GM12801 (cell line): ENCODE results near the gene FBXO31.

Experiments
- TF ChIP-seq, protein P1 (sequence below): IDR thresholded peaks from one replicate; pipeline ENCODE4 v1.5.1; 2011; ENCODE audit warnings: control low read depth; ENCODE audit not compliant: insufficient read length; ENCODE audit errors: extremely low read depth

The FBXO31 gene

DNA sequence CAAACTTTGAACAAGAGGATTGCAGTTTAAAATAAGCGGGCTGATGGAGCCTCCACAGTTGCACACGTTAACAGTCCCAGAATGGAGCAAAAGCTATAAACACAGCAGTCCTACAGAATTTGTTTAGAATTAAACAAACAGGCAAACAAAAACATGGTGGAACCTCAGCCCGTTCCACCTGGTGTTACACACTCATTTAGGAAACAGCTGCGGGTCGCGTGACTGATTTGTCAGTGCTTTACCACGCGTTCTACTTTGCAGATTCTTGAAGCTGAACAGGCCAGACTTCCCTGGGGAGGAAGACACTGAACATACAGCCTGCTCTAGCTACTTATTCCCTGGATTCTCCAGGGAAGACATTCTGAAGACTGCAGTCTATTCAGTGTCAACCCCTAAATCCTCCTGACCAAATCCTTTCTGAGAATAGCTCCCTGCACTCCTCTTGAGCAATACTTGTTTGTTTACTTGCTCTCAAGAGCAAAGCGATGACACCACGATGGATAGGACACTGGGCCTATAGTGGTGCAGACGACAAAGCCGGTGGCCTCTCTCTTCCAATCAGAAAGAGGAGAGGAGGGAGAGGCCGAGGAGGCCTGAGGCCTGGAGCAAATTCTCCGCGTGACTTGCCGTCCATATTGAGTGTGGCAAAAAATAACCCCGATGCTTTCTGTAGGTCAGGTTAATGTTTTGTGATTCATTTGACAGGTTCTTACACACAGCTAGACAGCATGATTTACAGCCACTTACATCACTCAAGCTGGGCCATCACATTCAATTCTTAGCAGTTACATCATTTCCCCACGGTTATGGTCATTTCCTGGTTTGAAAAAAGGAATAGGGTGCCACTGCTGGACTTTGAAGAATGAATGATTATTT, 4.6 kb upstream of the FBXO31 start:
- TF ChIP-seq, protein P1, sequence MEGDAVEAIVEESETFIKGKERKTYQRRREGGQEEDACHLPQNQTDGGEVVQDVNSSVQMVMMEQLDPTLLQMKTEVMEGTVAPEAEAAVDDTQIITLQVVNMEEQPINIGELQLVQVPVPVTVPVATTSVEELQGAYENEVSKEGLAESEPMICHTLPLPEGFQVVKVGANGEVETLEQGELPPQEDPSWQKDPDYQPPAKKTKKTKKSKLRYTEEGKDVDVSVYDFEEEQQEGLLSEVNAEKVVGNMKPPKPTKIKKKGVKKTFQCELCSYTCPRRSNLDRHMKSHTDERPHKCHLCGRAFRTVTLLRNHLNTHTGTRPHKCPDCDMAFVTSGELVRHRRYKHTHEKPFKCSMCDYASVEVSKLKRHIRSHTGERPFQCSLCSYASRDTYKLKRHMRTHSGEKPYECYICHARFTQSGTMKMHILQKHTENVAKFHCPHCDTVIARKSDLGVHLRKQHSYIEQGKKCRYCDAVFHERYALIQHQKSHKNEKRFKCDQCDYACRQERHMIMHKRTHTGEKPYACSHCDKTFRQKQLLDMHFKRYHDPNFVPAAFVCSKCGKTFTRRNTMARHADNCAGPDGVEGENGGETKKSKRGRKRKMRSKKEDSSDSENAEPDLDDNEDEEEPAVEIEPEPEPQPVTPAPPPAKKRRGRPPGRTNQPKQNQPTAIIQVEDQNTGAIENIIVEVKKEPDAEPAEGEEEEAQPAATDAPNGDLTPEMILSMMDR, result no peak

DNA sequence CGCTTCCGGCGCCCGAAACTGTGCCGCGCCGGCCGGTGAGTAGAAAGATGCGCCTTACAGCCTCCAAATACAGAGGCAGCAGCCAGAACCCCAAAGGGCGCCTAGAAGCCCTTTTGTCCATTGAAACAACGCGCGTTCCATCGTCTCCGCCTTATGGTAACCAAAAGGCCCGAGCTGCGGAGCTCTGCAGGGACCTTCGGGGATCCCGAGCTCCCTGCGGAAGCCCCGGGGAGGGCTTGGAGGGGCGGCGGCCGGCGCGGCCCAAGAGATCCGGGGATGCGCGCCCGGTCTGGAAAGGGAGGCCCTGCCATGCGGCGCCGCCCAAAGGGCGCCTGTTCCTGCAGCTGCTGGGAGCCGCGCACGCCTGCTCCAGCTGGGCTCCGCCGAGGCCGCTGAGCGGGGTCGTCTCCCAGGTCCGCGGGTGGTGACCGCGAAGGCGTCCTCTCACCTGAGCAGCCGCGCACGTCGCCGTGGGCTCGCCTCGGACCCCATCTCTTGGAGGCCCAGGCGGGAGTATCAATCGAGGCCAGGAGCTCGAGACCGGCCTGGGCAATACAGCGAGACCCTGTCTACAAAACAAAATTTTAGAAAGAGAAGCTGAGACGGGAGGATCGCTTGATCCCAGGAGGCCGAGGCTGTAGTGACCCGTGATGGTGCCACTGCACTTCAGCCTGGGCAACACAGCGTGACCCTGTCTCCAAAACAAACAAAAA, 742 bp upstream of the FBXO31 start:
- TF ChIP-seq, protein P1, result no peak

DNA sequence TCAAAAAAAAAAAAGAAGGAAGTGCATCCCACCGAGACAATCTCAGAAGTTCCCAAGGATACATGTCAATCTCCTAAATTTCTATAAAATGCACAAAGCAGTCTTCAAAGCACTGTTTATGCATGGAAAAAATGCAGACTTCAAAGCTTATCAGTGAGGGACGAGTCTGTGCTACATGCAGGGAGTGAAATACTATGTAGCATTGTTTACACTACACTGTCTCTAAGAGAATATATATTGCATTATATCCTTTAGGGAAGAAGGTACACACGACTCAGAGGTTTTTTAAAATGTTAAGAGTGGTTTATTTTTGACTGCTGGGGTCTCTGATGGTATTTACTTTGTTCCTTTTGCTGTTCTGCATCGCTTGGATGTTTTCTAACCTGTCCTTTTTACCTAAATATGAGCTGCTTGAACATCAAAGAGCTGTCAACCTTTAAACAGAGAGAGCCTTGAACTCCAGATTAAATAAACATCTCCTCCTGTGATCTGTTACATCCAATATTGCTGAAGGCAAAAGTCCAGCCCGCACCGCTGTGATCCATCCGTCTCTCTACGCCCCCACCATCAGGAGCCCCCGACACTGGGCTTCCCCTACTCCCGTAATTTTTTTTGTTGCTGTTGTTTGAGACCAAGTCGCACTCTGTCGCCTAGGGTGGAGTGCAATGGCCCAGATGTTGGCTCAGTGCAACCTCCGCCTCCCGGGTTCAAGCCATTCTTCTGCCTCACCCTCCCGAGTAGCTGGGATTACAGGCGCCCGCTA, 1.4 kb downstream of the FBXO31 start:
- TF ChIP-seq, protein P1, result no peak

DNA sequence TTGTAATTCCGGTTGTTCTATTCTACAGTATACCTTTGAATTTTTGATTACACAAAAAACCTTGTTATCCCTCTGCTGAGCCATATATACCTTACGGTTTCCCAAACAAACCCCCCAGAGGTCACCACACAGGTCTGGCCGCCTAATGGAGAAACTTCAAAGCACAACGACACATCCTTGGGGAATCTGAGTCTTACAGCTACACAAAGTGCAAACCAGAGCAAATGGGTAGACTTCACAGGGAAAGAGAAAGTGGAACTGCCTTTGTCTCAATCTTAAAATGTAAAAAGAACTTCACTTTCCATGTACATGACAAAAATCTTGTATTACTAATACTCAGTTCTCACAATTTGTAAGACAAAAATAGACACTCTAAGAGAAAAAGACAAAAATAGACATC, 2.7 kb downstream of the FBXO31 start:
- TF ChIP-seq, protein P1, result no peak

DNA sequence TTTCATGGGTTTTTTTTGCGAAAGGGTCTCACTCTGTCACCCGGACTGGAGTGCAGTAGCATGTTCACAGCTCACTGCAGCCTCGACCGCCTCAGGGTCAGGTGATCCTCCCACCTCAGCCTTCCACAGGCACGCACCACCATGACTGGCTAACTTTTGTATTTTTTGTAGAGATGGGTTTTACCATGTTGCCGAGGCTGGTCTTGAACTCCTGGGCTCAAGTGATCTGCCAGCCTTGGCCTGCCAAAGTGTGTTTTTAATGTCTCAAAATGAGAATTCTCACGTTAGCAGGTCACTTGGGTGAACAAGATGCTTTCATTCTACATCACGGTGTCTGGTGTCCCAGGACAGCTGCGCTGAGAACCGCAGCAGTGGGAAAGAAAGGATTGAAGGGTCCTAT, 3.2 kb downstream of the FBXO31 start:
- TF ChIP-seq, protein P1, result no peak

DNA sequence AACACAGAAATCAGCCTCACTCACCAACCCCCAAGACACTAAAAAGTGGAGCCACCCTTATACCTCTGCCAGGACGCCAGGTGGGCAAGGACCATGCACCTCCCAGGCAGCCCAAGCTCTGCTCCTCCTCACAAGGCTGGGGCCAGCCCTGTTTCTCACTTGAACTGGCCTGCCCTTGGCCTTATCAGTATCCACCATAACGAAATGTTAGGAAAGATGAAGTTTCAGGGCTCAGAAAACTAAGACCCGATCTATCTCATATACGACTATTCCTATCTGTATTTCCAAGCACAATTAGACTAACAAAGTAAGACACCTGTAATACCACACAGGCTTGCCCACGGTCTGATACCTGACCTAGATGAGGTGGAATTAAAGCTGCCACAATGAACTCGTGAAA, 6.9 kb downstream of the FBXO31 start:
- TF ChIP-seq, protein P1, result no peak
